ENCODE data around the gene ATP1B1. TPM values are rescaled to one million over a fixed set of nuclear protein-coding genes. Genes with fewer than 3 reads are reported as not detected.

ATP1B1 gene
- 48.9 and 51.0 TPM in 2 replicates for total RNA-seq (2014; rRNA removed; shearing (Covaris generic))
- polyA plus RNA-seq (2016; fragmentation: Nextera tagmentation; extraction: Ambion mirVana), result 69.2 and 73.4 TPM in 2 replicates
- long read RNA-seq, transcript ATP1B1-201 (6 exons, 1,883 nt), result major isoform, 9 of 14 reads
- long read RNA-seq, partial matches to known transcripts, result 1 of 14 reads
- long read RNA-seq, other reads (novel, unspliced or antisense), result 4 of 14 reads

DNA sequence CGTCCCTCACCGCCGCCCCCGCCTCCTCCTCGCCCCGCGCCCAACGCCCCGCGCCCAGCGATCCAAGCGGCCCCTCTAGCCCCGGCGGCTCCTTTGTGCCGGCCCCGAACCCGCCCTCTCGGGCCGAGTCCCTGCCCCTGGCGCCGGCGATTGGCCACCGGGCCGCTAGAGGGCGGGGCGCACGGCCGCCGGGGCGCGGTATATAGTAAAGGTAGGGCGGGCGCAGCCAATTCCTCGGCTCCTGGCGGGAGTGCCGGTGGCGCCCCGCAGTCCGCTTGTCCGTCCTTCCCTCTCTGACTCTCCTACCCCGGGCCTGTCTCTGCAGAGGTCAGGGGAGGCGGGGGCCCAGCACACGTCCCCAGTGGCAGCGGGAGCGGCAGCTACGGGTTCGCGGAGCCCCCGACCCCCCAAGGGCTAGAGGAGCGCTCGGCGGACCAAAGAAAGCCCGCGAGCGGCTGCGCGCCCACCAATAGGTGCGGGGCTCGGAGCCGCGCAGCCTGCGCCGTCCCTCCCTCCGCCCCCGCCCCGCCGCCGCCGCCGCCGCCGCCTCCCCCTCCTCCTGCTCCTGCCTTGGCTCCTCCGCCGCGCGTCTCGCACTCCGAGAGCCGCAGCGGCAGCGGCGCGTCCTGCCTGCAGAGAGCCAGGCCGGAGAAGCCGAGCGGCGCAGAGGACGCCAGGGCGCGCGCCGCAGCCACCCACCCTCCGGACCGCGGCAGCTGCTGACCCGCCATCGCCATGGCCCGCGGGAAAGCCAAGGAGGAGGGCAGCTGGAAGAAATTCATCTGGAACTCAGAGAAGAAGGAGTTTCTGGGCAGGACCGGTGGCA is at the start of gene ATP1B1:
Gene ATP1B1, plus strand, starts transcription at position 596 of the 826 bp plus-strand sequence. Its CDS starts 140 bp downstream, at position 736.
- peaks cover 3% of the 10 kb centered on the region; the same call in 1 of the 2 replicates for H3K36me3 ChIP-seq (ENCODE audit: insufficient read depth)
- H3K27me3 Mint-ChIP-seq (ENCODE audit: insufficient read depth, low read depth, poor library complexity), result peaks cover 6% of the 10 kb centered on the region
- H3K4me3 ChIP-seq, result peak within 1 kb of the TSS; percentile 94
- peaks cover 41% of the 10 kb centered on the region for H3K4me1 ChIP-seq (ENCODE audit: insufficient read depth)
- peaks cover 11% of the 10 kb centered on the region for H3K36me3 Mint-ChIP-seq (ENCODE audit: low read depth)
- H2AFZ ChIP-seq, result peak within 1 kb of the TSS; percentile 92; the same call in 1 of the 2 replicates
- TF ChIP-seq POLR2AphosphoS5 (IDR thresholded peaks at IDR 0.05; ENCODE audit: low read depth) (peak; percentile 83), EZH2 (IDR thresholded peaks at IDR 0.05; ENCODE audit: low read depth, unreplicated experiment) (no peak), CREB1 (CRISPR knock-in tag; IDR thresholded peaks at IDR 0.05; ENCODE audit: low read depth) (0 out of 2 replicates have a peak, but pooled peaks have one; percentile 8)
- ATAC-seq, result peak; percentile 79
- H4K20me1 ChIP-seq (replicated peaks; ENCODE audit: insufficient read depth), result no peaks in the 10 kb centered on the region; the same call in 1 of the 2 replicates
- H3K4me1 Mint-ChIP-seq, result peaks cover 51% of the 10 kb centered on the region
- H3K27ac Mint-ChIP-seq, result peak within 1 kb of the TSS; percentile 94
- H3K9me2 ChIP-seq (ENCODE audit: insufficient read depth), result no peaks in the 10 kb centered on the region
- H3K79me2 ChIP-seq (replicated peaks; ENCODE audit: insufficient read depth), result peaks cover 45% of the 10 kb centered on the region
- peak within 1 kb of the TSS; percentile 88 for H3K4me3 Mint-ChIP-seq
- peak within 1 kb of the TSS; percentile 98; the same call in 1 of the 2 replicates for H3K27ac ChIP-seq (ENCODE audit: low read depth)
- peak; percentile 95 for DNase-seq (ENCODE audit: low spot score)
- 0 out of 2 replicates have a peak, but pooled peaks cover 9% of the 10 kb centered on the region for H3F3A ChIP-seq (replicated peaks; ENCODE audit: low read depth)
- H3K9me3 Mint-ChIP-seq, result peaks cover 4% of the 10 kb centered on the region; the same call in 1 of the 3 replicates
- H3K4me2 ChIP-seq, result peak within 1 kb of the TSS; percentile 94
- H3K27me3 ChIP-seq (ENCODE audit: insufficient read depth), result peaks cover 7% of the 10 kb centered on the region; the same call in 1 of the 2 replicates

GRCh38 chr1:169059421-169059820 is 47.1 kb upstream of the ATP1B1 start:
- Mint-ChIP-seq H3K9me3 (no peaks in the 10 kb centered on the region; the same call in 2 of the 3 replicates), H3K27me3 (ENCODE audit: insufficient read depth, low read depth, poor library complexity) (peaks cover 2% of the 10 kb centered on the region), H3K36me3 (ENCODE audit: low read depth) (no peaks in the 10 kb centered on the region), H3K4me3 (no peak overlapping the region), H3K4me1 (no peaks in the 10 kb centered on the region), H3K27ac (no peak overlapping the region)
- Histone ChIP-seq H3K4me2 (no peak overlapping the region), H3F3A (replicated peaks; ENCODE audit: low read depth) (no peaks in the 10 kb centered on the region), H3K4me1 (ENCODE audit: insufficient read depth) (no peaks in the 10 kb centered on the region), H4K20me1 (replicated peaks; ENCODE audit: insufficient read depth) (no peaks in the 10 kb centered on the region), H3K27me3 (ENCODE audit: insufficient read depth) (no peaks in the 10 kb centered on the region), H2AFZ (no peak overlapping the region), H3K79me2 (replicated peaks; ENCODE audit: insufficient read depth) (no peaks in the 10 kb centered on the region), H3K9me2 (ENCODE audit: insufficient read depth) (peaks cover 11% of the 10 kb centered on the region; the same call in 1 of the 2 replicates), H3K36me3 (ENCODE audit: insufficient read depth) (no peaks in the 10 kb centered on the region), H3K4me3 (no peak overlapping the region), H3K27ac (ENCODE audit: low read depth) (no peak overlapping the region)
- ATAC-seq, result no peak
- DNase-seq (ENCODE audit: low spot score), result no peak
- TF ChIP-seq EZH2phosphoT487 (IDR thresholded peaks at IDR 0.05; ENCODE audit: unreplicated experiment), result no peak
- no peak for TF ChIP-seq STAT1 (IDR thresholded peaks at IDR 0.05; ENCODE audit: unreplicated experiment)
- no peak for TF ChIP-seq POLR2AphosphoS5 (IDR thresholded peaks at IDR 0.05; ENCODE audit: low read depth)
- TF ChIP-seq ZNF331 (CRISPR knock-in tag; IDR thresholded peaks at IDR 0.05; ENCODE audit: low read depth), result no peak
- TF ChIP-seq NANOG (IDR thresholded peaks at IDR 0.05; ENCODE audit: borderline replicate concordance), result no peak
- TF ChIP-seq CREB1 (CRISPR knock-in tag; IDR thresholded peaks at IDR 0.05; ENCODE audit: low read depth), result no peak
- no peak for TF ChIP-seq ZNF114 (CRISPR knock-in tag; IDR thresholded peaks at IDR 0.05)
- TF ChIP-seq EZH2 (IDR thresholded peaks at IDR 0.05; ENCODE audit: low read depth, unreplicated experiment), result no peak
- no peak for TF ChIP-seq JUNB (IDR thresholded peaks at IDR 0.05; ENCODE audit: unreplicated experiment)
- no peak for TF ChIP-seq ZNF462 (CRISPR knock-in tag; IDR thresholded peaks at IDR 0.05)
- TF ChIP-seq, protein P1, sequence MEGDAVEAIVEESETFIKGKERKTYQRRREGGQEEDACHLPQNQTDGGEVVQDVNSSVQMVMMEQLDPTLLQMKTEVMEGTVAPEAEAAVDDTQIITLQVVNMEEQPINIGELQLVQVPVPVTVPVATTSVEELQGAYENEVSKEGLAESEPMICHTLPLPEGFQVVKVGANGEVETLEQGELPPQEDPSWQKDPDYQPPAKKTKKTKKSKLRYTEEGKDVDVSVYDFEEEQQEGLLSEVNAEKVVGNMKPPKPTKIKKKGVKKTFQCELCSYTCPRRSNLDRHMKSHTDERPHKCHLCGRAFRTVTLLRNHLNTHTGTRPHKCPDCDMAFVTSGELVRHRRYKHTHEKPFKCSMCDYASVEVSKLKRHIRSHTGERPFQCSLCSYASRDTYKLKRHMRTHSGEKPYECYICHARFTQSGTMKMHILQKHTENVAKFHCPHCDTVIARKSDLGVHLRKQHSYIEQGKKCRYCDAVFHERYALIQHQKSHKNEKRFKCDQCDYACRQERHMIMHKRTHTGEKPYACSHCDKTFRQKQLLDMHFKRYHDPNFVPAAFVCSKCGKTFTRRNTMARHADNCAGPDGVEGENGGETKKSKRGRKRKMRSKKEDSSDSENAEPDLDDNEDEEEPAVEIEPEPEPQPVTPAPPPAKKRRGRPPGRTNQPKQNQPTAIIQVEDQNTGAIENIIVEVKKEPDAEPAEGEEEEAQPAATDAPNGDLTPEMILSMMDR (conservative IDR thresholded peaks at IDR 0.05; ENCODE audit: low read depth in 2 of 2), result no peak

Measured in GM23338 (cell line).